ENCODE results near the gene NDUFB8.

- TF ChIP-seq, protein P1, sequence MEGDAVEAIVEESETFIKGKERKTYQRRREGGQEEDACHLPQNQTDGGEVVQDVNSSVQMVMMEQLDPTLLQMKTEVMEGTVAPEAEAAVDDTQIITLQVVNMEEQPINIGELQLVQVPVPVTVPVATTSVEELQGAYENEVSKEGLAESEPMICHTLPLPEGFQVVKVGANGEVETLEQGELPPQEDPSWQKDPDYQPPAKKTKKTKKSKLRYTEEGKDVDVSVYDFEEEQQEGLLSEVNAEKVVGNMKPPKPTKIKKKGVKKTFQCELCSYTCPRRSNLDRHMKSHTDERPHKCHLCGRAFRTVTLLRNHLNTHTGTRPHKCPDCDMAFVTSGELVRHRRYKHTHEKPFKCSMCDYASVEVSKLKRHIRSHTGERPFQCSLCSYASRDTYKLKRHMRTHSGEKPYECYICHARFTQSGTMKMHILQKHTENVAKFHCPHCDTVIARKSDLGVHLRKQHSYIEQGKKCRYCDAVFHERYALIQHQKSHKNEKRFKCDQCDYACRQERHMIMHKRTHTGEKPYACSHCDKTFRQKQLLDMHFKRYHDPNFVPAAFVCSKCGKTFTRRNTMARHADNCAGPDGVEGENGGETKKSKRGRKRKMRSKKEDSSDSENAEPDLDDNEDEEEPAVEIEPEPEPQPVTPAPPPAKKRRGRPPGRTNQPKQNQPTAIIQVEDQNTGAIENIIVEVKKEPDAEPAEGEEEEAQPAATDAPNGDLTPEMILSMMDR (IDR thresholded peaks at IDR 0.05), result no peak
- TF ChIP-seq POLR2A (IDR thresholded peaks at IDR 0.05), result no peak
Observed at GRCh38 chr10:100551196-100551595, 21.5 kb upstream of the NDUFB8 start.
